SIG-M5 treated with dmso at 0.1 percent for 504 hours (cell line): ENCODE measurements around the gene HSFX4.
"Not testable (repeated sequence)": the region's sequence is repeated elsewhere in the genome, so short reads cannot be mapped to it uniquely, and the experiment has no call there.

ENCODE experiments used
- DNase-seq: peaks from one replicate; lab custom pipeline; 2025; ENCODE audit not compliant: unreplicated experiment; lab: John Stamatoyannopoulos, UW

Gene HSFX4

GRCh38 chrX:149929400-149929799 is at the start of gene HSFX4:
HSFX4 (plus strand) TSS chrX:149929573; CDS start chrX:149929645, 72 bp downstream.
- DNase-seq: not testable (repeated sequence)

GRCh38 chrX:149881081-149881711 is 48.2 kb upstream of the HSFX4 start, which contains the start of gene MAGEA8:
MAGEA8 (plus strand) TSS chrX:149881183; CDS start chrX:149884273, 3,090 bp downstream.
- DNase-seq: no peak

GRCh38 chrX:149890828-149891227 is 38.5 kb upstream of the HSFX4 start:
- not testable (repeated sequence) for DNase-seq

GRCh38 chrX:149898554-149898953 is 30.8 kb upstream of the HSFX4 start:
- no peak for DNase-seq

GRCh38 chrX:149903889-149904748 is 25.3 kb upstream of the HSFX4 start:
- DNase-seq: no peak

- no peak for DNase-seq
These were observed 21.1 kb upstream of the HSFX4 start for GRCh38 chrX:149908308-149908707.

- DNase-seq: no peak
These were observed 20.6 kb upstream of the HSFX4 start for GRCh38 chrX:149908727-149909126.

GRCh38 chrX:149909324-149910177 is 19.8 kb upstream of the HSFX4 start:
- no peak for DNase-seq

GRCh38 chrX:149910178-149910695 is 19.1 kb upstream of the HSFX4 start:
- no peak for DNase-seq

GRCh38 chrX:149916745-149917392 is 12.5 kb upstream of the HSFX4 start:
- DNase-seq: no peak

- not testable (repeated sequence) for DNase-seq
These were observed 5.5 kb upstream of the HSFX4 start for GRCh38 chrX:149923836-149924235.

- not testable (repeated sequence) for DNase-seq
These were observed 4.9 kb upstream of the HSFX4 start for GRCh38 chrX:149924434-149924833.

GRCh38 chrX:149927245-149927963 is 2.0 kb upstream of the HSFX4 start:
- not testable (repeated sequence) for DNase-seq

- not testable (repeated sequence) for DNase-seq
These were observed 1.5 kb upstream of the HSFX4 start for GRCh38 chrX:149927964-149928258.

GRCh38 chrX:149928635-149929034 is 738 bp upstream of the HSFX4 start:
- DNase-seq: not testable (repeated sequence)

GRCh38 chrX:149931355-149931754 is 2.0 kb downstream of the HSFX4 start:
- DNase-seq: not testable (repeated sequence)

- DNase-seq: not testable (repeated sequence)
These were observed 2.8 kb downstream of the HSFX4 start for GRCh38 chrX:149932150-149932549.

- DNase-seq: not testable (repeated sequence)
These were observed 3.6 kb downstream of the HSFX4 start for GRCh38 chrX:149932970-149933369.

- not testable (repeated sequence) for DNase-seq
These were observed 4.2 kb downstream of the HSFX4 start for GRCh38 chrX:149933547-149933946.

GRCh38 chrX:149937328-149937727 is 8.0 kb downstream of the HSFX4 start:
- not testable (repeated sequence) for DNase-seq
